ENCODE measurements around the gene HUWE1. TPM values are rescaled to one million over a fixed set of nuclear protein-coding genes. Genes with fewer than 3 reads are reported as not detected.

Gene HUWE1
- total and polyA plus RNA-seq, 9 of the 15 experiments (the other 6 are each of a cell fraction or from before 2014, with no cell fraction given), result 23.9 to 204 (median 65.1) TPM

DNA sequence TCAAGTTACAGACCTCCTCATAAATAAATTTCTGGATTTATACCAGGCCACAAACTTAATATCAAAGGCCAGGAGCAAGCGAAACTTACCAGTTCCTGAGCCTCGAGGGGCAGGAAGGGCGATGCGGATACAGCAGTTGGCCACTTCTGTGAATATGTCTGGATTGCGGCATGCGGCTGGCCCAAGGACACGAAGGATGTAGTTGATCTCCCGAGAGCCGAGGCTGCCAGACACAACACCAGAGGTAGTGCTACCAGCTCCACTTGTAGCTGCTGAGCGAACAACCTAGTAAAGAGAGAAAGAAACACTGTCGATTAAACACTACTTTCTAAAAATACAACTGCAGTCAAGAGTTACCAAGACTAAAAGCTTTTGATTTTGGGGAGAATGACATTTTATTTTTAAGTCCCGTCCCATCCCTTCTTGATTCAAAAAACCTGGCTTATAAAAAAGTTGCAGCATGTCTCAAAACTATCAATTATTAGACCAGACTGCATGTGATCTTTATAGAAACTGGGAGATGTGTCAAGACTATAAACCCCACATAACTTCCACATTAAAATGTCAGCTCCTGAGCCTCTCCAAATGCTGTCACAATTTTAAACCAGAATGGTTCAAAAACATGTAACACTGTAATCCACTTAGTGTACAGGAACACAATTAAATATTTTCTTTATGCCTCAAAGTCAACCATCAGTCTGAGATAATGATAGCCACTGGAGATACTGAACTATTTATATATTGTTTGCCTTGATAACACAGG, 105.6 kb downstream of the HUWE1 start:
- intact Hi-C loops (cut with micrococcal nuclease), result no loop called here
- TF ChIP-seq MEF2A (IDR thresholded peaks at IDR 0.05; ENCODE audit: control insufficient read depth, low read depth, low read length), result no peak
- H3K9me3 ChIP-seq (replicated peaks; ENCODE audit: control insufficient read depth, insufficient read depth, low read depth, low read length), result no peaks in the 10 kb centered on the region
- no peaks in the 10 kb centered on the region for H3K79me2 ChIP-seq (ENCODE audit: control insufficient read depth, insufficient read depth, low read length)
- no peak overlapping the region for H3K4me2 ChIP-seq (ENCODE audit: insufficient read depth, low read length)
- H4K20me1 ChIP-seq (replicated peaks; ENCODE audit: control insufficient read depth, insufficient read depth, low read length), result no peaks in the 10 kb centered on the region
- no peaks in the 10 kb centered on the region for H3K9me1 ChIP-seq (ENCODE audit: control insufficient read depth, insufficient read depth, low read length)
- H3K4me1 ChIP-seq (replicated peaks in 1 of 2; ENCODE audit: control insufficient read depth in 2 of 2, insufficient read depth in 2 of 2, low read length in 2 of 2), result no peaks in the 10 kb centered on the region
- ChIA-PET POLR2A (interaction anchor here (0.6 to 1.3 kb wide), 2 partner anchors 12 to 47 kb away, joined by 3 to 4 read pairs; no protein-coding TSS in a partner anchor), CTCF (ENCODE audit: low intra/inter-chr PET ratio) (no interaction called here)
- no peak overlapping the region for H3K27ac ChIP-seq (ENCODE audit: extremely low read depth, low read depth, low read length)
- ATAC-seq (no peak), DNase-seq (ENCODE audit: extremely low read depth in 1 of 4, low spot score in 3 of 4) (no peak), FAIRE-seq (no peak)
- no peak overlapping the region for H2AFZ ChIP-seq (ENCODE audit: low read depth, low read length)
- no peaks in the 10 kb centered on the region for H3K27me3 ChIP-seq (ENCODE audit: control insufficient read depth in 2 of 2, insufficient read depth in 2 of 2, low read length in 2 of 2)
- H3K9ac ChIP-seq (ENCODE audit: insufficient read depth in 1 of 2, low read depth in 2 of 2, low read length in 2 of 2), result no peak overlapping the region
- H3K36me3 ChIP-seq (ENCODE audit: control insufficient read depth, insufficient read depth, low read length), result peaks cover 74% of the 10 kb centered on the region
- in situ Hi-C loops (cut with MboI), result no loop called here
- WGBS (ENCODE audit: insufficient coverage, low coverage, missing lambda C conversion rate), result 96% methylated on average over 12 of the region's 12 CpGs
- no TSS peak for BruUV-seq (replicated peaks)
- H3K4me3 ChIP-seq, result no peak overlapping the region

DNA sequence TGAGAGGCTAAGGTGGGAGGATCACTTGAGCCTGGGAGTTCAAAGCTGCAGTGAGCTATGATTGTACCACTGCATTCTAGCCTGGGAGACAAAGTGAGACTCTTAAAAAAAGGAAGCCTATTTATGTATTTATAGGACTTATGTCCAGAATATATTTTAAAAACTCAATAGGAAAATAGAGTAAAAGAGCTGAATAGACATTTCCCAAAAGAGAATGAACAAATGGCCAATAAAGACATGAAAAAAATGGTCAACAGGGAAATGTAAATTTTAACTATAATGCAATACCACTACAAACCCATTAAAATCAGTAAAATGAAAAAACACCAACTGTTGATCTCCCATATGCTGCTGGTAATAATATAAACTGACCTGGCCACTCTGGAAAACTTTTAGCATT, 115.0 kb downstream of the HUWE1 start:
- BruUV-seq (replicated peaks), result no TSS peak
- no peak for ATAC-seq
- Histone ChIP-seq H3K4me3 (no peak overlapping the region), H3K79me2 (ENCODE audit: control insufficient read depth, insufficient read depth, low read length) (no peaks in the 10 kb centered on the region; the same call in 2 of the 3 replicates), H3K27ac (ENCODE audit: extremely low read depth, low read depth, low read length) (no peak overlapping the region), H3K36me3 (ENCODE audit: control insufficient read depth, insufficient read depth, low read length) (peaks cover 95% of the 10 kb centered on the region), H3K27me3 (ENCODE audit: control insufficient read depth in 2 of 2, insufficient read depth in 2 of 2, low read length in 2 of 2) (no peaks in the 10 kb centered on the region), H3K4me1 (replicated peaks in 1 of 2; ENCODE audit: control insufficient read depth in 2 of 2, insufficient read depth in 2 of 2, low read length in 2 of 2) (no peaks in the 10 kb centered on the region), H2AFZ (ENCODE audit: low read depth, low read length) (no peak overlapping the region), H4K20me1 (replicated peaks; ENCODE audit: control insufficient read depth, insufficient read depth, low read length) (no peaks in the 10 kb centered on the region), H3K9me1 (ENCODE audit: control insufficient read depth, insufficient read depth, low read length) (no peaks in the 10 kb centered on the region), H3K9ac (ENCODE audit: insufficient read depth in 1 of 2, low read depth in 2 of 2, low read length in 2 of 2) (no peak overlapping the region), H3K9me3 (replicated peaks; ENCODE audit: control insufficient read depth, insufficient read depth, low read depth, low read length) (no peaks in the 10 kb centered on the region), H3K4me2 (ENCODE audit: insufficient read depth, low read length) (no peak overlapping the region)
- in situ Hi-C loops (cut with MboI) (no loop called here), intact Hi-C loops (cut with micrococcal nuclease) (no loop called here)
- POLR2A ChIA-PET, result interaction anchor here (0.8 kb wide), 1 partner anchor 255 kb away, joined by 3 read pairs; no protein-coding TSS in a partner anchor
- no peak for DNase-seq (ENCODE audit: extremely low read depth in 1 of 4, low spot score in 3 of 4)
- TF ChIP-seq, protein P1, sequence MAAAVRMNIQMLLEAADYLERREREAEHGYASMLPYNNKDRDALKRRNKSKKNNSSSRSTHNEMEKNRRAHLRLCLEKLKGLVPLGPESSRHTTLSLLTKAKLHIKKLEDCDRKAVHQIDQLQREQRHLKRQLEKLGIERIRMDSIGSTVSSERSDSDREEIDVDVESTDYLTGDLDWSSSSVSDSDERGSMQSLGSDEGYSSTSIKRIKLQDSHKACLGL (CRISPR knock-in tag; IDR thresholded peaks at IDR 0.05; ENCODE audit: borderline replicate concordance, poor library complexity, severe bottlenecking), result no peak
- peak; percentile 48; the same call in 1 of the 2 replicates for TF ChIP-seq C11orf30 (IDR thresholded peaks at IDR 0.05; ENCODE audit: low read depth)
- TF ChIP-seq ZNF354B (CRISPR knock-in tag; IDR thresholded peaks at IDR 0.05), result no peak
- TF ChIP-seq SMARCA4 (IDR thresholded peaks at IDR 0.05), result no peak
- no peak for TF ChIP-seq FOXA3 (CRISPR knock-in tag; conservative IDR thresholded peaks at IDR 0.05 in 1 of 2, IDR thresholded peaks at IDR 0.05 in 1 of 2)
- no peak for TF ChIP-seq NFRKB (IDR thresholded peaks at IDR 0.05; ENCODE audit: low read depth)
- no peak for TF ChIP-seq ZNF589 (CRISPR knock-in tag; IDR thresholded peaks at IDR 0.05; ENCODE audit: low read depth)
- TF ChIP-seq, protein P2, sequence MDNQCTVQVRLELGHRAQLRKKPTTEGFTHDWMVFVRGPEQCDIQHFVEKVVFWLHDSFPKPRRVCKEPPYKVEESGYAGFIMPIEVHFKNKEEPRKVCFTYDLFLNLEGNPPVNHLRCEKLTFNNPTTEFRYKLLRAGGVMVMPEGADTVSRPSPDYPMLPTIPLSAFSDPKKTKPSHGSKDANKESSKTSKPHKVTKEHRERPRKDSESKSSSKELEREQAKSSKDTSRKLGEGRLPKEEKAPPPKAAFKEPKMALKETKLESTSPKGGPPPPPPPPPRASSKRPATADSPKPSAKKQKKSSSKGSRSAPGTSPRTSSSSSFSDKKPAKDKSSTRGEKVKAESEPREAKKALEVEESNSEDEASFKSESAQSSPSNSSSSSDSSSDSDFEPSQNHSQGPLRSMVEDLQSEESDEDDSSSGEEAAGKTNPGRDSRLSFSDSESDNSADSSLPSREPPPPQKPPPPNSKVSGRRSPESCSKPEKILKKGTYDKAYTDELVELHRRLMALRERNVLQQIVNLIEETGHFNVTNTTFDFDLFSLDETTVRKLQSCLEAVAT (IDR thresholded peaks at IDR 0.05), result no peak
- no peak for TF ChIP-seq MCM5 (IDR thresholded peaks at IDR 0.05; ENCODE audit: low read depth)
- TF ChIP-seq ZNF316 (IDR thresholded peaks at IDR 0.05), result peak; percentile 67
- CTCF ChIA-PET (ENCODE audit: low intra/inter-chr PET ratio), result no interaction called here
- no peak for FAIRE-seq

Data from K562 (cell line).